Stimulated activated CD8-positive, alpha-beta memory T cell treated with anti-CD3 and anti-CD28 coated beads, Interleukin-7, amount 100 ng/mL, for 1 hour (primary cell): ENCODE measurements around the gene DCXR.

Source experiments
- DNase-seq, 2 donors: peaks; one replicate each; pipeline ENCODE4 v3.0.0-alpha.2; 2020; ENCODE audit warnings: low read depth in 2 of 2

The DCXR gene

DNA sequence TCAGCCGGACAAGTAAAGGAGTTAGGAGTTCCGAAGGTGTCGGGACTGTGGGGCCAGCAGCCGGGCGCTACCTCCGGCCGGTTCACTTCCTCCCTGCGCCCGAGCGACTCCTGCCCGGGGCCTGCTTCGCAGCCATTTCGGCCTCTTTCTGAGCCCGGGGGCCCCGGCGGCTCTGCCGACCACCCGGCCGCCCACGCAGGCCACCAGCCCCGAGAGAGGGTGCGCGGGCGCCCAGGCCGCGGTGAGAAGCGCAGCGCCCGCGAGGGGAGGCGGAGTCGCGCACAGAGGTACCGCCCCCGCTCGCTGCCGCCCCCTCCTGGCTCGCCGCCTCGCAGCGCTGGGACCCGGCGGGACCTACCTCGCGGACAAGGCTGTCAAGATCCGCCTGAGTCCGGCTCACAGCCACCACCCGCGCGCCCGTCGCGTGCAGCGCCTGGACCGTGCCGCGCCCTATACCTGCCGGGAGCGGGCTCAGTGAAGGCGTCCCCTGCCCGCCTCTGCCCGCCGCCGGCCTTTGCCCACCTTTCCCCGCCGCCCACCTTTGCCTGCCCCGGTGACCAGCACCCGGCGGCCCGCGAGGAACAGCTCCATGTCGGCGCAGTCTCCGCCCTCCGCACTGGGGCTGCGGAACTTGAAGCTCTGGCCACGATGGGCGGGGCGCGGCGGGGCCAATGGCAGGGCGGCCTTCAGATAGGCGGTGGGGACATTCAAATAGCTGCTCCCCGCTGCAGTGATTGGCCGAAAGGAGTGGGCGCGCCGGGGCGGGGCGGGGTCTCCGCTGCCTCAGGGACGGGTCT is at the start of gene DCXR:
Gene DCXR, minus strand, starts transcription at position 606 of the 797 bp plus-strand sequence. Its CDS starts 15 bp downstream, at position 591.
- DNase-seq, result peak; percentile 86 to 88

DNA sequence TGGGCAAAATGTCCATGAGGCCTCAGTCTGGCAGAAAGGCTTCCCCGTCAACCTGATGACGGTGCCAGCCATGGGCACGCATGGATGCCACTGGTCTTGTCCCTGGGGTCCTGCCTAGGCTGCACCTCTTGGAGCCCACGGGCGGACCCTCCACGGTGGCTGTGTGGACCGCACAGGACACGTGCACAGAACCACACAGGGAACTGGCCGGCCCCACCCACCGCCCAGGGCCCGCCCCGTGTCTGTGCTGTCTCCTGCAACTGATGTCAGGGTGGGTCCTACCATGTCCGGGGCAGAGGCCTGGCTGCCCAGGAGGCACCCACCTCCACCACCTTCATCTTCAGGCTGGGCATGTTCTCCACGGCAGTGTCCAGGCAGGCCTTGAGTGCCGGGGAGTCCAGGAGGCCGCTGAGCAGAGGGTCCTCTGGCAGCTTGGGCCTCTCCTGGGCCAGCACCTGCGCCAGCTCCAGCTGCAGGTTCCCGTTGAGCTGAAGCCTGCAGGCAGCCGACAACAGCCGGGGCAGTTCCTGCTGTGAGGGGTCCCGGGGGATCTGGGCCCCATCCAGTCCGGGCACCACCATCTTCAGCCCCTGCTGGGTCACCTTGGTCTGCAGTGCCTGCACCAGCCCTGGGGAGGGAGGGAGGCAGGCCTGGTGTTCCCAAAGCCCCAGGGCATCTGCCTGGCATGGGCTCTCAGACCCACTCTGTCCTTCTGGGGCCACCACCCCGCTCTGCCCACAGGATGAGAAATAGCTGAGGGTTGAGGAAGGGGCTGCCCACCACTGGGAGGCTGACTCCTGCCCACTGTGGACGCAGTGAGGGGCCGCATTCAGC is 48.7 kb upstream of the DCXR start:
- DNase-seq, result no peak

DNA sequence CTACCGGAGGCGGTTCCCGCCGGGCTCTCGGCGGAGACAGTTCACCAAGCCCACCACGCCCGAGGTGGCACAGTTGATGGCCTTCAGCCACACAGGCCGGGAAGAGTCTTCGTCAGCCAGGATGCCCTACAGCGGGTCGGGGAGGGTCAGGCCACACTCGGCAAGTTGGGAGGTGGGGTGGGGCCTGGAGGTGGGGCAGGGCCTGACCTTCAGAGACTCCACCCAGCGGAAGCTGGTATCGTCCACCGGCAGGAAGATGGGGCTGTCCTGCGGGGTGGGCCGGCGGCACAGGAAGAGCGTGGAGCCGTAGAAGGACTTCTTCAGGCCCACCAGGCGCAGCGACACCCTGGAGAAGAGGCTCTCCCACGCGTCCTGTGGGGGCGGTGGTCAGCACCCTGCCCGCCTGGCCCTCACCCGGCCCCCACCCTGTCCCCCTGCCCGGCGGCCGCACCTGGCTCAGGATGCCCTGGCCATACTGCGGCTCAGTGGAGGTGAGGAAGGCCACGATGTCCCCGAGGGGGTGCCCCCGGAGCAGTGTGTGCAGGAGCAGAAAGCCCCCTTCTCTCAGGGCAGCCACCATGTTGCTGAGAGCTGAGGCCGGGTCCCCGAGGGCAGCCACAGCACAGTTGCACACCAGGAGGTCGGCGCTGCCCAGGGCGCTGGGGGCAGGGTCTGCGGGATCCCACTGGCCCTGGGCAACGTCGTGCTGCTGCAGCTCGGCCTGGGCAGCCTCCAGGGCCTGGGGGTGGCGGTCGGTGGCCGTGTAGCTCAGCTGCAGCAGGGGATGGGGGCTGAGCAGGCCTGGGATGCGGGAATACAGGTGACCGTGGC is 47.7 kb upstream of the DCXR start:
- no peak for DNase-seq

DNA sequence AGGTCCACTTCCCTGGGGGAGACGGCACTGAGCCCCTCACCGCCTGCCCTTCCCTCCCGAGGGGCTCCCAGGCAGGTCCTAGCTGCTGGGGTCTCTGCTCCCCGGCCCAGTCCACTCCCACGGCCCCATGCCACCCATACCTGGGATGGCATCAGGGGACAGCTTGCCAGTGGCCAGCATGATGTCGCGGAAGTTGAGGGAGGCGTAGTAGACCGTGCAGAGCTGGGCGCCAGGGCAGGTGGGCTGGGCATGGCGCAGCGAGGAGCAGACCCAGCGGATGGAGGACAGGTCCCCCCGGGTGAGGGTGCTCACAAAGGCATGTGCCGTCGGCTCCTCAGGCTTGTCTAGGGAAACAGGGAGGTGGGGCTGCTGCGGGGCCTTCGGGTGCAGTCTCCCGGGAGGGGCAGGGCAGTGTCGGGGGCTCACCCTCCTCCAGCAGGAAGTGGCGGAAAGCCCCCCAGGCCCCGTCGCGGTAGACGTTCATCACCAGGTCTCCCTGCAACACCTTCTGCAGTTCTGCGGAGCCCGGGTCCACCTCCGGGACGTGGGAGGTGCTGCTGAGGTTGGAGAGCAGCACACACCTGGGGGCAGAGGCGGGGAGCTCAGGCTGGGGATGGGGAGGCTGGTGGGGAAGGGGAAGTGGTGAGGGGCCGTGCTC is 47.0 kb upstream of the DCXR start:
- DNase-seq, result no peak

DNA sequence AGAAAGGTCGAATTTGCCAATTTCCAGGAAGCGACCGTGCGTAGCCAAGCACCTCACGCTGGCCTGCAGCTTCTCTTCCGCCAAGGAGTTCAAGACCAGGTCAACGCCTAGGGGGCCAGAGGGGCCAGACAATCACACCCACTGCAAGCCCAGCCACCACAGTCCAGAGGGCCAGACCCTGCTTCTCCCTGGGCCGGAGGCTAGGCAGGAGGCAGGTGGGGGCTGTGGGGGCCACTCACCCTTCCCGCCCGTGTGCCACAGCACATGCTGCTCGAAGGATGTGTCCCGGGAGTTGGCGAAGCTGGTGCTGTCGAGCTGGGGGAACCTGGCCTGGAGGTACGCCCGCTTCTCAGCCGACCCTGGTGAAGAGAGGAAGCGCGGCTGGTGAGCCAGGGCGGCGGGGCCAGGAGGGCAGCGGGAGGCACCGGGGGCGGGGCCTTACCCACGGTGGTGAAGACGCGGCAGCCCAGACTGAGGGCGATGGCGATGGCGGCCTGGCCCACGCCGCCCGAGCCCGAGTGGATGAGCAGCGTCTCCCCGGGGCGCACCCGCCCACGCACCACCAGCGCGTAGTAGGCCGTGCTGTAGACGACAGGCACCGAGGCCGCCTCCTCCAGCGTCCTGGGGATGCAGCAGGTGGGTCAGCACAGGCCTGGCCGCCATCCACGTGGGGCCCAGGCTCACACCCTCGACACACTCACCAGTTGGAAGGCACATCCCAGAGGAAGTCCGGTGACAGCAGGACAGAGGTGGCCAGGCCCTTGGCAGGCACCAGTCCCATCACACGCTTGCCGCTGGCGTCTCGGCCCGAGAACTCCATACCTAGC is 46.2 kb upstream of the DCXR start:
- no peak for DNase-seq

DNA sequence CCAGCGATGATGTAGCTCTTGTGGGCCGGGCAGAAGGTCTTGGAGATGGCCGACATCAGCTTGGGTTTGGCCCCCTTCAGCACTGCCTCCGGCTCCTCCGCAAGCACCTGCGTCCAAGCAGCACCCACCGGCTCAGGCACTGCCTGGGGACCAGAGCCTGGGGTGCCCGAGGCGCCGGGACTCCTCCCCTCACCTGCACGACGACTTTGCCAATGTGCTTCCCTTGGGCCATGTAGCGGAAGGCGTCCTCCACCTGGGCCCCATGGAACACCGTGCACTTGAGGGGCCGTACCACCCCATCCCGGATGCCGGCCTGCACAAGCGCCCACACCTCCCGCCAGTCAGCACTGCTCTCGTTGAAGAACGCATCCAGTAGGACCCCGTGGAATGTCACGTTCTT is 45.5 kb upstream of the DCXR start:
- no peak for DNase-seq

DNA sequence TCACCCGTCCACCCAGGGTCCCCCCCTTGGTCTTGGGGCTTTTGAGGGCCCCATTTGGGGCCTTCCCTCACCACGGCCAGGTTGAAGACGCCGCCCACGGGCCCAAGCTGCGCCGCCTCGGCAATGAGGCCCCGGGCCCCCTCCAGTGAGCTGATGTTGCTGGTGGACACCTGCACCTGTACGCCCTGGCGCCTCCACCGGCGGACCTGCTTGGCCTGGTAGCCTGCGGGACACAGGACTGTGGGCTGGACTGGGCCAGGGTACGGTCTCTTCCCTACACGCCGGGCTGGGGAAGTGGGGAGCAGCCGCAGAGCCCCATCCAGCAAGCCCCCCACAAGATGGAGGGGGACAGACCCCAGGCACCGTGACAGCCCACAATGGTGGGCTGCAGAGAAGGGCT is 45.0 kb upstream of the DCXR start:
- DNase-seq, result no peak

DNA sequence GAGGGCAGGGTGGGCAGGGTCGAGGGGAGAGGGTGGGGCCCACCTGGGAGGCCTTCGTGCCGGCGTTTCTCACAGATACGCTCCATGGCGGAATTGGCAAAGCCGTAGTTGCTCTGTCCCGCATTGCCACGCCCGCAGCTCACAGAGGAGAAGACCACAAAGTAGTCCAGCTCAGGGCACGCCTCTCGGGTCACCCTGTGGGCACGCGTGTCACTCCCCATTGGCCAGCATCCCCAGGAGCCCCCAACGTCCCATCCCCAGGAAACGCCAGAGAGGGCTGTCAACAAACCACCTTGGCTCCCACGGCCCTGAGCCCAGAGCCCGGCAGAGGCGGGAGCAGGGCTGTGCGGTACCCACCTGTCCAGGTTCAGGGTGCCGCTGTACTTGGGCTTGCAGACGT is 44.5 kb upstream of the DCXR start:
- no peak for DNase-seq

DNA sequence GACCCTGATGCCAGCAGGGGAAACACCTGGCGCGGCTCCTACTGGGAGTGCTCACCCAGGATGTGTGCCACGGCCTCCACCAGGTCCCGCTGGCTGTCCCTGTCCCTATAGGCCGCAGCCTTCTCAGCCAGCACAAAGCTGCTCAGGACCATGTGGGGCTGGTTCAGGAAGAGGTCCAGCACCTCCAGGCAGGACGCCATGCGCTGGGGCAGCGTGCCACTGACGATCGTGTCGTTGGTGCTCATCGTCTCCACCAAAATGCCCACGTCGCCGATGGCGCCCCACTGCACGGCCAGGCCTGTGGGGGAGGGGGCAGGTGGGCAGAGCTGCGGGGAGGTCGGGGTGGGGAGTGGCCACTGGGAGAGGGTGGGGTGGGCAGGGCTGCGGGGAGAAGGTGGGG is 44.0 kb upstream of the DCXR start:
- no peak for DNase-seq

DNA sequence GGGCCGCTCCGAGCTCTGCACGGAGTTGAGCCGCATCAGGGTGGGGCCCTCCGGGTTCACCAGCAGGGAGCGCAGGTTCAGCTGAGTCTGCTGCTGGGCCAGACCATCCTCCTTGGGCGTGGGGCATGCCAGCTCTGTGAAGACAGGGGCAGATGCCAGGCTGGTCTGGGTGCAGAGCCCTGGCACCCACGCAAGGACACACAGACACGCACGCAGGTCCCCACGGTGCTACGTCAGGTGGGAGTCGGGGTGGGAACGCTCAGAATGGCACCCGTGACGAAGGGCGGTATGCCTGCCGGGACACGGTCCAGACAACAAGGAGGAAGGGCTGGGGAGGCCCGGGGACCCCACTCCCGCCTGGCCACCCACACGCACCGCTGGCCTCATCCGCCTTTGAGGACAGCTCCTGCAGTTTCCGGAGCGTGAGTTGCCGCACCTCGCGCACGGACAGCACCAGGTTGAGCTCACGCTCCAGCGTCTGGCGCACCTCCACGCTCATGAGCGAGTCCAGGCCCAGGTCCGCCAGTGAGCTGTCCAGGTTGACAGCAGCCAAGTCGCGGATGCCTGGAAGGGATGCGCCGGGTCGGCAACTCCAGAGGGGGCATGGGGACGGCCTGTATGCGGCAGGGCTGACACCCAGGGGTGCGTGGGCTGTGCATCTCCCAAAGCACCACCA is 43.4 kb upstream of the DCXR start:
- no peak for DNase-seq

DNA sequence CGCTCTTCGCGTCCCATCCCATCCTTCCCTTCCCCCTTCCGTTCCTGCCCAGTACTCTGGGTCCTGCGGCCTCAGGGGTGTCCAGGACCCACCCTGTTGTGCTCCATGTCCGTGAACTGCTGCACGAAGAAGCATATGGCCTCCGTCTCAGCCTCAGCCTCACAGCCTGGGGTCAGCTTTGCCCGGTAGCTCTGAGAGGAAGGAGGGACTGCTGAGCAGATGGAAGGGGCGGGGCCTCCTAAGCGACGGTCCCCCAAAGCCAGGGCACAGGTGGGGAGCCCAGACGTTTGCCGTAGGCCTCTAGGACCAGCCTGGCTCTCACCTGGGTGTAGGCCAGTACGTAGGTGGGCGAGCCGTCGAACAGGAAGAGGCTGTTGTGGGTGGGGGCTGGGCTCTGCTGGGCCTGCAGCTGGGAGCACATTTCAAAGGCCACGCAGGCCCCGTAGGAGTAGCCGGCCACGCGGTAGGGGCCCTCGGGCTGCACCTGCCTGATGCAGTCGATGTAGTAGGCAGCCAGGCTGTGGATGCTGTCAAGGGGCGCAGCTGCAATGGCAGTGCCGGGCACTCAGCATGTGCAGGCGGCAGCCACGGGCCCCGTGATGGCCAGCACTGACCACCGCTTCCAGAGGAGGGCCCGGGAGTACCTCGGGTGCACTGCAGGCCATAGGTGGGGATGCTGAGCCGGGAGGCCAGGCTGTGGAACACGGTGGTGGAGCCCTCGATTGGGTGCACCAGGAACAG is 42.7 kb upstream of the DCXR start:
- DNase-seq, result no peak

DNA sequence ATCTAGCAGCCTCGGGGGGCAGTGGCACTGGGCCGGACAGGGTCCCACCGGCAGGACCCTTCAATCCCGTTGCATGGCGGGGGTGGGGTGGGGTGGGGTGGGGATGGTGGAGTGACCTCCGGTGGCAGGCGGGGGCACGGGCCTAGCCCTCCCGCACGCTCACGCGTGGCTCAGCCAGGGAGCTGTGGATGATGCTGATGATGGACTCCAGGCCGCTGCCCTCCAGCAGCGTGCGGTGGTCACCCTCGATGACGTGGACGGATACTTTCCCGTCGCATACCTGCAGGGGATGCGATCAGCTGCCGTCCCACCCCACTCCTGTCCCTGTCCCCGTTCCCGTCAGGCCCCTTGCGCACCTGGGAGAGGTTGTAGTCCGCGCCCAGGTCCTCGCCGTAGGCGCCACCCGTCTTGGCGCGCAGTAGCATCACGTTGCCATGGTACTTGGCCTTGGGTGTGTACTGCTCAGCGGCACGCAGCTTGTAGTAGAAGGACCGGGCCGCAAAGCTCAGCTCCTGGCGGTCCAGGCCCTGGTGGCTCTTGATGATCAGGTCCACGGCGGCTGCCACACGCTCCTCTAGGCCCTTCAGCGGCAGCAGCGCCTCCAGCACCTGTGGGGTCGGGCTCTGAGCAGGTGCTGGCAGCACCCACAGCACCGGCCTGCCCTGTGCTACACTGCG is 41.6 kb upstream of the DCXR start:
- DNase-seq, result no peak

DNA sequence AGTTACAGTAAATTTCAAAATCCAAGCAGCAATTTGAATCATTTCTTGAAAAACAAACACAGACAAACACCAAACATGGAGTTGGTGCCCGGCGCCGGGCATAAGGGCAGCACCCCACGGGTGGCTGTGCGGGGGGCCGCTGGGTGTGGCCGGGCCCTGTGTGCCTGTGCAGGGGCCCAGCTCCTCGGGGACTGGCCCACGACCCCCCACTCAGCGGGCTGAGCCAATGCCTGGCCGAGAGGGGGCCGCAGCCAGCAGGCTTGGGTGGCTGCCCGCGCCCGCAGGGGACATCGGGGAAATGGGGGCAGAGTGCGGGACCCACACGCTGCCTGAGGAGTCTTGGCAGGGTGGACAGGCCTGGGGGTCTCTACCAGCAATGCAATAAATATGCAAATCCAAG is 40.9 kb upstream of the DCXR start:
- DNase-seq, result no peak

DNA sequence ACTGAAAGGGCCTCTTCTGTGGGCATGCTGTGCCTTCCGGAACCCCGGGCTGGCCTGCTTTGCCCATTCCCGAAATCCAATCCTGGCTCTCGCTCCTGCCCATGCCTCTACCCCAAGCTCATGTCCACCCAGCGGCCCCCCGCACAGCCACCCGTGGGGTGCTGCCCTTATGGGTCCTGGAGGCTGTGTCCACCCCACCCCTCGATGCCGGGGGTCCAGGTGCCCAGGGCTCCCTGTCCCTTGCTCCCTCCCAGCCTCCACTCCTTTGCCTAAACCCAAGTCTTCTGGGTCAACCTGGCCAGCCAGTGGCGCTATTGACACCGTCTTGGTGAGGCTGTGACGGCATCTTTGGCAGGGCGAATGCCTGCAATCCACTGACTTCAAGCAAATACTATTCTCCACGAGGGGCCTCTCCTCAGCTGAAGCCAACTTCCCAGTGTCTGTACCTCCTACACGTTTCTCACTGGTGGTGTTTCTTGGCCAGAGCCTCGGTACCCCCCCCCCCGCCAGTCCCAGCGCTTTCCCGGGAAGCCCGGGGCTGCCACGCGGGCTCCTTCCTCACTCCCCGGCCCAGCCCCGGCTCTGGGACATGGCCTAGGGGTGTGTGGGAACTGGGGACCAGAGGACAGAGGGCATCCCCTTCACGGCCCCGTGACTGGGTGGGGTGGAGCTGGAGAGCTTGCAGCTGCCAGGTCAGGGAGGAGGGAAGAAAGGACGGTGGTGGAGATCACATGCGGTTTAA is 40.3 kb upstream of the DCXR start:
- DNase-seq, result no peak

DNA sequence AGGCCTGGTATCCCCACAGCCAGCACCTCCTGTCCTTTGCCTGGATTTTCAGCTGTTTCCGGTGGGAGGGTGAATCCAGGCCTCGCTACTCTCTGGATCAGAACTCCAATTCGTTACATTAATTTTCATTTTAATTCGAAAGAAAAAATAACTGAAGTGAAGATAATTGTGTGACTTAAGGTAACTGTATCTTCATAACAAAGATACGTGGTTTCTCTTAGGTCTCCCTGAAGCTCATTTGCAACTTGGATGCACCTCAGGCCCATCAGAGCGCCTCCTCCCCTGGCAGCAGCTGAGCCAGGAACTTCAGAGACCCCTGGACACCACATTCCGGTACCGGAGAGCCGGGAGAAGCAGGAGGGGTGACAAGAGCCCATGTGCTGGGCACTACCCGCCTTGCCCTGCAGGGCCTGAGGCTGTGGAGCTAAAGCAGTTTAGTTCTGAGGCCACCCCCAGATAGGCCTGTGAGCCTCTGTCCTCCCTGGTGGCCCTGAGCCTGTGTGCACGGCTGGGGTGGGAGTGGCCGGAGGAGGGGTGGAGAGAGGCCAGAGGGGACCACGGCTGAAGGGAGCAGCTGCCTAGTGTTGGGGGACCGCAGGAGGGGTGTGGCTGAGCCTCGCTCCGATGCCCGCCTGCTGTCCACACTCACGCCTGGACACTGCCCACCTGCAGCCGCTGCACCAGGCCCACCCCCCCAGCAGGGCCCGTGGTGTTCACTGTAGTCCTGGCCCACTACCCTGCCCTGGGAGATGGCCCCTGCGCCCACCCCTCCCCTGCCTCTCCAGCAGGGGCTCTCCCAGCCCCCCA is 39.5 kb upstream of the DCXR start:
- no peak for DNase-seq

DNA sequence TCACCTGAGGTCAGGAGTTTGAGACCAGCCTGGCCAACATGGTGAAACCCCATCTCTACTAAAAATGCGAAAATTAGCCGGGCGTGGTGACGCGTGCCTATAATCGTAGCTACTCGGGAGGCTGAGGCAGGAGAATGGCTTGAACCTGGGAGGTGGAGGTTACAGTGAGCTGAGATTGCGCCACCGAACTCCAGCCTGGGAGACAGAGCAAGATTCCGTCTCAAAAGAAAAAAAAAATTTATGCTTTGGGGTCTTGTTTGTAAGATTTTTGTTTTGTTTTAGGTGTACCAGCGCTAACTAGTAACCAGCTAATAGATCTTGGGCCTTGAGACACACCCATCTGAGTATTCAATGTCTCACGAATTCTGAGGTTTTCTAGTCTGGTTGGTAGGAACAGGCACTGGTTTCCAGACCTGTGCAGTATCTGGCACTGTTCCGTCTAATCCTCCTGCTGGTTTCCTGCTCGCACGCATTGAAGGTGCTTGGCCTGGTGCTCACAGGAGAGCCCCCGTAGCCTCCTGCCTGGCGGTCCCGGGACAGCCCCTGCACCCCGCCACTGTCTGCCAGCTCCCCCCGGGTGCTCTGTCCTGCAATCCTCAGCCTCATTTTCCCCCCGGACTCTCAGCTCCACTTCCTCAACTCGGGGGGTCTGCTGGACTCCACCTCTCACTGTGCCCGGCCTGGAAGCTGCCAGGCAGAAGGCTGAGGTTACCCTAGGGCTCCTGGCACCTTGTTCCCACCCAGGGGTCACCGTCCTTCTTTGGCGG is 38.7 kb upstream of the DCXR start:
- DNase-seq, result no peak

DNA sequence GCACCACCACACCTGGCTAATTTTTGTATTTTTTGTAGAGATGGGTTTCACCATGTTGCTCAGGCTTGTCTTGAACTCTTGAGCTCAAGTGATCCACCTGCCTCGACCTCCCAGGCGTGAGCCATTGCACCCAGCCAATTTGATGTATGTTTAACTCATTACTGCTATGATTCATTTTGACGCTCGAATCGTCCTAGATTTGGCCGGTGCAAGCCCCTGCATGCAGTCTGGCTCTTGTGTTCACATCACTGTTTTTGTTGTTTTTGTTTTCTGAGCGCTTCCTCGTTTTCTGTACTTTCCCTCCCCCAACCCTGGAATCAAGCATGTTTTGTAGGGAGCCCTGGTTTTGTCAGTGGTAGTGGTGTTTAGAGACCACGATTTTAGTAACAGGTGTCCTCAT is 35.9 kb upstream of the DCXR start:
- no peak for DNase-seq
